Ishikawa (cell line): ENCODE measurements around the gene ZNF593OS.

ENCODE experiments used
- CEBPB ChIP-seq: IDR thresholded peaks from 2 replicates; pipeline ENCODE4 v1.6.1; 2012
- CREB1 ChIP-seq: IDR thresholded peaks from 2 replicates; pipeline ENCODE4 v1.6.1; 2012; ENCODE audit warnings: low read depth
- EGR1 ChIP-seq: IDR thresholded peaks from 2 replicates; pipeline ENCODE4 v1.6.1; 2012
- EP300 ChIP-seq: IDR thresholded peaks from 2 replicates; pipeline ENCODE4 v1.6.1; 2012; ENCODE audit warnings: borderline replicate concordance
- FOXM1 ChIP-seq: IDR thresholded peaks from 2 replicates; pipeline ENCODE4 v1.6.1; 2012; ENCODE audit warnings: low read depth, borderline replicate concordance
- MAX ChIP-seq: IDR thresholded peaks from 2 replicates; pipeline ENCODE4 v1.6.1; 2012
- NFIC ChIP-seq: IDR thresholded peaks from 2 replicates; pipeline ENCODE4 v1.6.1; 2012
- RAD21 ChIP-seq: IDR thresholded peaks from 2 replicates; pipeline ENCODE4 v1.6.1; 2012; ENCODE audit warnings: low read depth
- REST ChIP-seq: IDR thresholded peaks from 2 replicates; pipeline ENCODE4 v1.6.1; 2012; ENCODE audit warnings: low read depth, mild to moderate bottlenecking
- TAF1 ChIP-seq: IDR thresholded peaks from 2 replicates; pipeline ENCODE4 v1.6.1; 2012; ENCODE audit warnings: low read depth, mild to moderate bottlenecking
- TCF12 ChIP-seq: IDR thresholded peaks from 2 replicates; pipeline ENCODE4 v1.6.1; 2012; ENCODE audit warnings: low read depth
- TEAD4 ChIP-seq: IDR thresholded peaks from 2 replicates; pipeline ENCODE4 v1.6.1; 2012
- YY1 ChIP-seq: IDR thresholded peaks from 2 replicates; pipeline ENCODE4 v1.6.1; 2012; ENCODE audit warnings: low read depth
- ZBTB7A ChIP-seq: IDR thresholded peaks from 2 replicates; pipeline ENCODE4 v1.6.1; 2012; ENCODE audit warnings: low read depth
- TF ChIP-seq, protein P1 (sequence below): IDR thresholded peaks from 2 replicates; pipeline ENCODE4 v1.6.1; 2012

ZNF593OS gene

DNA sequence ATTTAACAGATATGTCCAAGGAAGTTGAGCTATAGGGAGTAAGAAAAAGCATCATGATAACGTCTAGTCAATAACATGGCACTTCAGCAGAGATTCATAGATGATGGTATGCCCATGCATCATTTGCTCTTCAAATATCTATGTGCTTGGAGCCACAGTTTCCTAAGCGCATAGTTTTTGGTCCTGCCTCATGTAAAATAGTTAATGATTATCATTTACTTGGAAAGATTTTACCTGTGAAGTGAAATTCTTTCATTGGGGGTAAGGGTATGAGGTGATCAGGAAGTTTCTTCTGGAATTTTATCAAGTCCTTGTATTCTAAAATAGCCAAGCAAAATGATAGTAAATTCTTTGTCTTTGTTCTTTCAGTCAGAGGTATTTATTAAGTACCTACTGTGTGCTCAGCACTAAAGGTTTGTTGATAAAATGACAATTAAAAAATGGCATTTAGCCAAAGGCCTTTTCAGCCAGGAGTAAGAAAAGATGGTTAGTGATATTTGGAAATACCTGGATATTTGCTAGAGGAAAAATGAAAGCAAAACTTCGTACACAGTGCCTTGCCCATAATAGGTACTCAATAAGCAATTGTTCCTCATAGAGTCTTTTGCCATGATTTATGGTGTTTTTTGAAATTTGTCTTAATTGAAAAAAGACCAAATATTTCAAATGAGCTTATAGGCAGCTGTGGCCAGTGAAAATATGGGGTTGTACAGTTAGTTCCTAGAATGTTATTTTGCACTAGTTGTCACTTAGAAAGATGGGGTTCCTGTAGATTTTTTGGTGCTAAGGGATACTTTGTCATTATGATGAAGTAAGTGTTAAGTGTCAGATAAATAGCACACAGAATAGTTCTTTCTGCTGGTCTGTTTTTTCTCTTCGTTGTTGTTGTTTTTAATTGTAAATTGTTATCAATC lies 47.0 kb downstream of the ZNF593OS start:
- TF ChIP-seq MAX: no peak
- no peak for TF ChIP-seq NFIC
- TF ChIP-seq, protein P1, sequence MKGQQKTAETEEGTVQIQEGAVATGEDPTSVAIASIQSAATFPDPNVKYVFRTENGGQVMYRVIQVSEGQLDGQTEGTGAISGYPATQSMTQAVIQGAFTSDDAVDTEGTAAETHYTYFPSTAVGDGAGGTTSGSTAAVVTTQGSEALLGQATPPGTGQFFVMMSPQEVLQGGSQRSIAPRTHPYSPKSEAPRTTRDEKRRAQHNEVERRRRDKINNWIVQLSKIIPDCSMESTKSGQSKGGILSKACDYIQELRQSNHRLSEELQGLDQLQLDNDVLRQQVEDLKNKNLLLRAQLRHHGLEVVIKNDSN: no peak
- TF ChIP-seq EGR1: no peak
- no peak for TF ChIP-seq CEBPB
- TF ChIP-seq CREB1: no peak
- TF ChIP-seq EP300: no peak
- TF ChIP-seq TEAD4: no peak
- no peak for TF ChIP-seq FOXM1
- no peak for TF ChIP-seq ZBTB7A
- TF ChIP-seq YY1: no peak
- TF ChIP-seq RAD21: no peak
- no peak for TF ChIP-seq TCF12
- no peak for TF ChIP-seq TAF1
- TF ChIP-seq REST: no peak

DNA sequence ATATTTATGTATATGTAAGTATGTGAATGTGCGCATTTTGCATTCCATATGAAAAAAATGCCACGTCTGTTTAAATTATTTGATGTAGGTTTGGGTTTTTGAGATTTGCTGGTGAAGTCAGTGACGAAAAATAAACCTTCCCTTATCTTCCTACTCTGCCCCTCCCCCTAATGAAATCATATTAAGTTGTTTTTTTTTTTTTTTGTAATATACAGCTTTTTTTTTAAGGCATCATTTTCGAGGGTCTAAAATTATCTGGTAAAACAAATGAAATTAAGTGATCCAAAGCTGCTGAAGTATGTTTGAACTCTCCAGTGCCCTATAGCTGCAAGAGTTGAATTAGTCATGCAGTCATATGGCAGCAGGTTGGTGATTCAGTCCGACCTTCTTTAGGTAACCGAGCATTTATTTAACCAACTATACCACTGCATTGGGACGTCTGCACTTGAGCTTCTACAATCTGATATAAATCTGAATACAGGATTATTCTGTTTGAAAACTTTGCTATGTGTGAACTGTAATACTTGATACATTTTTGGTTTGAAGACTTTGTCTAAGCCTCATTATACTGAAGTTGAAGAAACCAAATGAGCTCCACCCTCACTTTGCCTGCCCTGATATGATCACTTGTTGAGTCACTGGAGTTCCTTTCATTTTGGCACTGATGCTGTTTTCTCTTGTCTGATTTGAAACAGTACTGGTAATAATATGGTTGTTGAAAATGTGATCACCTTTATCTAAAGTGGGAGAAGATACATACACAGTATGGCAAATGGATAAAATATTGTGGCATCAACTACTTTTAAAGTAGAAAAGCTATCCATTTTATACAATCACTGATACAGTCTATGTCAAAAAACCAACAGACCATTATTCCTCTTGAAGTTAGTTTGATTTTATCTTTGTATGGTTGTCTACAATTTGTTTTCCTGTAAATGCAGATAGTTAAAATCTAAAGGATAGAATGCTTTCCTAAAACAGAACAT lies 48.4 kb downstream of the ZNF593OS start:
- TF ChIP-seq YY1 (no peak), CEBPB (no peak), MAX (no peak), REST (no peak), RAD21 (no peak), FOXM1 (no peak), TAF1 (no peak), NFIC (no peak), ZBTB7A (no peak), EGR1 (no peak), TEAD4 (no peak), CREB1 (no peak), TCF12 (no peak), EP300 (no peak)
- TF ChIP-seq, protein P1: no peak

DNA sequence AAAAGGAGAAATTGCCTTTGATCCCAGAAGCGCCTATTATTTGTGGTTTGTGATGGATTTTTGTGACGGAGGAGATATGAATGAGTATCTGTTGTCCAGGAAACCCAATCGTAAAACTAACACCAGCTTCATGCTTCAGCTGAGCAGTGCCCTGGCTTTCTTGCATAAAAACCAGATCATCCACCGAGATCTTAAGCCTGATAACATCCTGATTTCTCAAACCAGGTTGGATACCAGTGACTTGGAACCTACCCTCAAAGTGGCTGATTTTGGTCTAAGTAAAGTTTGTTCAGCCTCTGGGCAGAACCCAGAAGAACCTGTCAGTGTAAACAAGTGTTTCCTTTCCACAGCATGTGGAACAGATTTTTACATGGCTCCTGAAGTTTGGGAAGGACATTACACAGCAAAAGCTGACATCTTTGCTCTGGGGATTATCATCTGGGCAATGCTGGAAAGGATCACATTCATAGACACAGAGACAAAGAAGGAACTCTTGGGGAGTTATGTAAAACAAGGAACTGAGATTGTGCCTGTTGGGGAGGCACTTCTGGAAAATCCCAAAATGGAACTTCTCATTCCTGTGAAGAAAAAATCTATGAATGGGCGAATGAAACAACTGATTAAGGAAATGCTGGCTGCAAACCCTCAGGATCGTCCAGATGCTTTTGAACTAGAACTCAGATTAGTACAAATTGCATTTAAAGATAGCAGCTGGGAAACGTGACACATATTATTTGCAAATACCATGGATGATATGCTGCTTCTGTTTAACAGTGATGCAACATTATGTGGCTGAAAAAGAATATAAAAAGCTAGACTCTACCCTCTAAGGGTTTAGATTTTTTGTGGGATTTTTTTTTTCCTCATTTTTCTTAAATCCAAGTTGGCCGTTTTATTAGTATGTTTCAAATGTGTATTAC lies 49.5 kb downstream of the ZNF593OS start:
- TF ChIP-seq MAX (no peak), YY1 (no peak), TEAD4 (no peak), EP300 (no peak), TCF12 (no peak)
